Naive thymus-derived CD4-positive, alpha-beta T cell (primary cell): ENCODE measurements around the gene TMA7. TPM values are rescaled to one million over a fixed set of nuclear protein-coding genes. Genes with fewer than 3 reads are reported as not detected.

ENCODE experiments used
- ATAC-seq: fragments of 150-1000 bp; cut with Tn5 transposase; 2 replicates; pipeline ENCODE4 v1.10.0; 2021; ENCODE audit warnings: mild to moderate bottlenecking, moderate library complexity
- CTCF ChIA-PET: fragments of 350-600 bp; sonication (Branson Sonifier 250); formaldehyde crosslinking; loops from one replicate; lab custom pipeline; 2021; ENCODE audit warnings: antibody characterized with exemption; lab: Charles Lee
- POLR2A ChIA-PET: fragments of 350-600 bp; sonication (Branson Sonifier 250); formaldehyde crosslinking; loops from one replicate; lab custom pipeline; 2021; ENCODE audit warnings: antibody characterized with exemption, inconsistent platforms; lab: Charles Lee
- DNase-seq, 9 donors: peaks; one replicate each; pipeline versions ENCODE4 v3.0.0 to v3.0.0-alpha.2; 2020 to 2022; ENCODE audit warnings: mixed read lengths in 1 of 9
- H3K27ac ChIP-seq: one replicate; pipeline ENCODE4 v1.7.0; 2013; ENCODE audit warnings: mild to moderate bottlenecking, low read depth, low read length, moderate library complexity
- H3K27me3 ChIP-seq, 2 donors: one replicate each; pipeline ENCODE4 v1.7.0; 2013; ENCODE audit warnings: low read length in 2 of 2, mild to moderate bottlenecking in 2 of 2, moderate library complexity in 2 of 2; ENCODE audit not compliant: control insufficient read depth in 2 of 2, insufficient read depth in 2 of 2
- H3K36me3 ChIP-seq, 3 experiments: 1 replicate in 2 of 3; 2 replicates in 1 of 3; pipeline ENCODE4 v1.7.0; 2013; ENCODE audit warnings: low read length in 3 of 3, mild to moderate bottlenecking in 3 of 3, moderate library complexity in 1 of 3; ENCODE audit not compliant: insufficient read depth in 3 of 3, control insufficient read depth in 2 of 3
- H3K4me1 ChIP-seq, 2 donors: one replicate each; pipeline ENCODE4 v1.7.0; 2013; ENCODE audit warnings: low read length in 2 of 2, mild to moderate bottlenecking in 2 of 2, moderate library complexity in 1 of 2; ENCODE audit not compliant: control insufficient read depth in 2 of 2, insufficient read depth in 2 of 2
- H3K4me3 ChIP-seq: 2 replicates; pipeline ENCODE4 v1.7.0; 2013; ENCODE audit warnings: mild to moderate bottlenecking, low read length
- H3K9me3 ChIP-seq, 3 experiments: 1 replicate in 2 of 3; 2 replicates in 1 of 3; pipeline ENCODE4 v1.7.0; 2013; ENCODE audit warnings: low read length in 3 of 3; ENCODE audit not compliant: control insufficient read depth in 2 of 3
- H3K27ac Mint-ChIP-seq, 9 donors: one replicate each; pipeline ENCODE4 v1.8.0; 2020 to 2022; ENCODE audit warnings: mixed read lengths in 9 of 9, mild to moderate bottlenecking in 8 of 9, moderate library complexity in 5 of 9, inconsistent platforms in 2 of 9
- H3K27me3 Mint-ChIP-seq, 5 donors: one replicate each; pipeline ENCODE4 v1.8.0; 2021 to 2022; ENCODE audit warnings: mixed read lengths in 5 of 5, mild to moderate bottlenecking in 1 of 5
- H3K36me3 Mint-ChIP-seq, 5 donors: one replicate each; pipeline ENCODE4 v1.8.0; 2020 to 2022; ENCODE audit warnings: mixed read lengths in 5 of 5, mild to moderate bottlenecking in 3 of 5, inconsistent platforms in 1 of 5
- H3K4me1 Mint-ChIP-seq, 7 donors: one replicate each; pipeline ENCODE4 v1.8.0; 2020 to 2022; ENCODE audit warnings: mixed read lengths in 7 of 7, mild to moderate bottlenecking in 3 of 7, inconsistent platforms in 1 of 7
- H3K4me3 Mint-ChIP-seq, 10 donors: one replicate each; pipeline ENCODE4 v1.8.0; 2020 to 2022; ENCODE audit warnings: mild to moderate bottlenecking in 10 of 10, mixed read lengths in 10 of 10, moderate library complexity in 6 of 10, inconsistent platforms in 2 of 10
- H3K9me3 Mint-ChIP-seq, 11 donors: one replicate each; pipeline ENCODE4 v1.8.0; 2020 to 2022; ENCODE audit warnings: mixed read lengths in 11 of 11, mild to moderate bottlenecking in 4 of 11, inconsistent platforms in 1 of 11, moderate library complexity in 1 of 11
- intact Hi-C, 2 donors: fragments of 100-400 bp; cut with micrococcal nuclease; formaldehyde crosslinking; loops; one replicate each; pipeline ENCODE4 v1.15.1; 2023
- polyA plus RNA-seq, 2 donors: library from polyadenylated mRNA; unstranded; fragments of 300-500 nt; fragmentation: Illumina TruSeq; gene quantifications; one replicate each; pipeline ENCODE4 v1.2.3, GENCODE V29; 2021
- total RNA-seq, 6 experiments: library from RNA in 5 of 6; stranded (reverse) in 5 of 6; gene quantifications; 1 replicate in 5 of 6; 2 replicates in 1 of 6; pipeline ENCODE4 v1.2.3 and lab custom pipeline; 2021 to 2026

The TMA7 gene
- total and polyA plus RNA-seq, 7 experiments from 2014 or later: 193 to 752 (median 269) TPM

DNA sequence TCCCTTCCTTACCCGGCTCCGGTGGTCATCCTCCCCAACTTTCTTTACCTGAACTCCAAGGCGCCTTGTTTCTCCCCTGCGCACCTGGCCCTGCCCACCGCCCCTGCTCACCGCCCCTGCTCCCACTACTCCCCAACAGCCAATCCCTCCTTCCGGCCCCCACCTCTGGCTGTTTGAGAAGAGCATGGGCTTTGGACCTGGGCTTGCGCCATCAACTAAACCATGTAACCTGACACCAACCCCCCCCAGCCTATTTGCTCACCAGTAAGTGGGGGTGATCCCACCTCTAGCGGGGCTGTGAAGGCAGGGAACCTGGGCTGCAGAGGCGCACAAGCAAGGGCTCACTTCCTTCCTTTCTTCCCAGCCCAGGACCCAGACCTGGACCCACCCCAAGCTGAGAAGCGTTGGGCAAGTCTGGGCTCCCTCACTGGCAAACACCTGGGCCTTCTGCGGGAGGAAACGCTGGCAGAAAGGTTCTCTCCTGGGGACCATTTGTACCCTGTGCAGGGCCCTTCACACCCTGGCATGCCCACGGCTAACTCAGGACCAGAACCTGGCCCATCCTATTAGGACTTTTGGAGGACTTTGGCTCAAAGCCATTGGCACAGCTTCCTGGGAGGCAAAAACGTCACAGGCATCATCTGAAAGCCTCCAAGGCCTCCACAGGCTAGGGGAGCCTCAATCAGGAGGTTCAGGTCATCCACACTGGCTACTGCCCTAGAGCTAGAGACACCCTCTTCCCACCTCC, 9.9 kb upstream of the TMA7 start, which contains the start of gene PLXNB1:
Gene PLXNB1 (minus strand): TSS at position 127 of the 748 bp plus-strand sequence. CDS start 5,475 bp downstream, outside the sequence.
- H3K9me3 ChIP-seq: no peaks in the 10 kb centered on the region
- POLR2A ChIA-PET: interaction anchor here (0.6 to 1.7 kb wide), 4 partner anchors 9 to 305 kb away, joined by 3 to 4 read pairs (median 4); partner anchors contain the start of genes ATRIP and ZNF589
- H3K36me3 ChIP-seq: peaks cover 0 to 34% (median 3%) of the 10 kb centered on the region in 3 experiments
- peak in 3 of 9 donors; percentile 19 to 29 (median 25) for DNase-seq
- H3K36me3 Mint-ChIP-seq: peaks cover 0 to 12% (median 0%) of the 10 kb centered on the region in 5 donors
- peak; percentile 14 for ATAC-seq
- peak within 1 kb of the TSS in 7 of 9 donors; percentile 28 to 71 (median 55) for H3K27ac Mint-ChIP-seq
- peak within 1 kb of the TSS; percentile 67 to 90 (median 80) for H3K4me3 Mint-ChIP-seq
- intact Hi-C loops: no loop called here
- peaks cover 0 to 30% (median 0%) of the 10 kb centered on the region in 5 donors for H3K27me3 Mint-ChIP-seq
- peak within 1 kb of the TSS; percentile 51 for H3K4me3 ChIP-seq
- H3K9me3 Mint-ChIP-seq: peaks cover 0 to 2% (median 0%) of the 10 kb centered on the region in 11 donors
- H3K4me1 ChIP-seq: peaks cover 8 to 16% of the 10 kb centered on the region in 2 donors
- H3K27me3 ChIP-seq: no peaks in the 10 kb centered on the region
- CTCF ChIA-PET: interaction anchor here (0.7 to 7.8 kb wide), 2 partner anchors 30 to 156 kb away, joined by 3 to 115 read pairs; no protein-coding TSS in a partner anchor
- H3K4me1 Mint-ChIP-seq: peaks cover 0 to 23% (median 5%) of the 10 kb centered on the region in 7 donors
- H3K27ac ChIP-seq: peak within 1 kb of the TSS; percentile 41

DNA sequence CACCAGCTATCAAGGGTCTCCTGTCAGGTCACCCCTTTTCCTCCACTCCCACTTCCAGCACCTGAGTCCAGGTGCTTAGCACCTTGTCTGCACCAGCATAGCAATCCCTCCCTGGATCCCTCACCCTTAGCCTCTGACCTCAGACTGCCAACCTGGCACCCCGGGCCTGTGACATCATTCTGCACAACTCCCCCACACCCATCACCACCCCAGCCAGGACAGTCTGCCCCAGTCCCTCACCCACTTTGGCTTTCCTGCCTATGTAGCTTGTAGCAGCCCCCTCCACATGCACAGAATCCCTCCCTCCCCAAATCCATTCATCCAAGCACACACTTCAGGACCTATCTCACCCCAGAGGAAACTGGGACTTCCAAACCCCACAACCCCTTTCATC, 9.4 kb upstream of the TMA7 start:
- Mint-ChIP-seq H3K27me3 (peaks cover 0 to 30% (median 0%) of the 10 kb centered on the region in 5 donors), H3K4me1 (peaks cover 0 to 23% (median 5%) of the 10 kb centered on the region in 7 donors), H3K4me3 (peak overlapping the region; percentile 56 to 90 (median 80)), H3K9me3 (peaks cover 0 to 2% (median 0%) of the 10 kb centered on the region in 11 donors), H3K27ac (peak overlapping the region in 4 of 9 donors; percentile 11 to 65 (median 40)), H3K36me3 (peaks cover 0 to 12% (median 0%) of the 10 kb centered on the region in 5 donors)
- ChIA-PET POLR2A (interaction anchor here (0.7 to 1.7 kb wide), 4 partner anchors 8 to 190 kb away, joined by 3 to 4 read pairs (median 4); partner anchors contain the start of genes ATRIP and ZNF589), CTCF (interaction anchor here (0.7 to 7.8 kb wide), 2 partner anchors 30 to 157 kb away, joined by 3 to 115 read pairs; no protein-coding TSS in a partner anchor)
- ATAC-seq (no peak), DNase-seq (no peak)
- Histone ChIP-seq H3K4me3 (no peak overlapping the region), H3K27me3 (no peaks in the 10 kb centered on the region), H3K9me3 (no peaks in the 10 kb centered on the region), H3K4me1 (peaks cover 8 to 16% of the 10 kb centered on the region in 2 donors), H3K27ac (no peak overlapping the region), H3K36me3 (peaks cover 0 to 34% (median 3%) of the 10 kb centered on the region in 3 experiments)
- intact Hi-C loops: no loop called here

DNA sequence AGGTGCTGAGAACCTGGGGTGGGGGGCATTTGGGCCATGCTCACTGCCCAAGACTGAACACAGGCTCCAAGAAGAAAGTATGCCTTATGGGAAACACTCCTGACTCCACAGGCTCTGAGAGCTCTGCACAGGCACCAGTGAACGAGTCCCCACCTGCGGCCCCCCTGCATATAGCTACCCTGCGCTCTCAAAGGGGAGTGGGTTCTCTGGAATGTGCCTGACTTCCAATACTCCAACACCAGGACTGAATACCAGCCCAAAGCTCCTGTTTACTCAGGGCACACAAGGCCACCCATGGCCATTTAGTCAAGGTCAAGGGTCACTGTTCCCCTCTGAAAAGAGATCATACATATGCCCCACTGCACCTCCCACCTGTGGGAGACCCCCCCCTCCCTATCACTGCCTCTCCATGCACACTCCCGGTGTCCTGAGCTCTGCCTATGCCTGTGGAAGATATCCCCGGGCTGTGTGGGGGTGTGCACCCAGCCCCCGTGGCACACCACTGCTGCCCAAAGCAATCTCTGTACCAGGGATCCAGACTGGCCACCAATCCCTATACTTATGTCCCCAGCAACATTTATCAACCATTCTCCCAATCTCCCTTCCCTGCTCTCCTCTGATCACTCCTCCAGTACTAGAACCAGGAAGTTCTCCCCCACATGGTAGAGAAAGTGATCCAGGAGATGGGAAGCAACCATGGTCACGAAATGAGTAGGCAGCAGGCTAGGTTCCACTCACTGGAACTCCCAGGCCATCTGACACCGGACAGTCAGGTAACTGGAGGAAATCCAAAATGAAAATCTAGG, 8.6 kb upstream of the TMA7 start:
- Mint-ChIP-seq H3K36me3 (peaks cover 0 to 12% (median 0%) of the 10 kb centered on the region in 5 donors), H3K9me3 (peaks cover 0 to 2% (median 0%) of the 10 kb centered on the region in 11 donors), H3K27ac (peak overlapping the region in 1 of 9 donors; percentile 60), H3K4me3 (peak overlapping the region in 9 of 10 donors; percentile 39 to 90 (median 81)), H3K27me3 (peaks cover 0 to 30% (median 0%) of the 10 kb centered on the region in 5 donors), H3K4me1 (peaks cover 0 to 23% (median 5%) of the 10 kb centered on the region in 7 donors)
- POLR2A ChIA-PET: interaction anchor here (1.0 kb wide), 1 partner anchor 49 kb away, joined by 3 read pairs; no protein-coding TSS in a partner anchor
- no peak for DNase-seq
- no peak for ATAC-seq
- no peak overlapping the region for H3K27ac ChIP-seq
- H3K9me3 ChIP-seq: no peaks in the 10 kb centered on the region
- no peak overlapping the region for H3K4me3 ChIP-seq
- H3K36me3 ChIP-seq: peaks cover 0 to 34% (median 3%) of the 10 kb centered on the region in 3 experiments
- CTCF ChIA-PET: interaction anchor here (0.9 to 7.8 kb wide), 2 partner anchors 15 to 31 kb away, joined by 3 to 115 read pairs; partner anchors contain the start of gene ATRIP
- peaks cover 8 to 21% of the 10 kb centered on the region in 2 donors for H3K4me1 ChIP-seq
- H3K27me3 ChIP-seq: no peaks in the 10 kb centered on the region
- intact Hi-C loops: loop anchor here in 1 of 2 donors (1.0 kb wide), 1 partner anchor 30 kb away; no protein-coding TSS in a partner anchor

DNA sequence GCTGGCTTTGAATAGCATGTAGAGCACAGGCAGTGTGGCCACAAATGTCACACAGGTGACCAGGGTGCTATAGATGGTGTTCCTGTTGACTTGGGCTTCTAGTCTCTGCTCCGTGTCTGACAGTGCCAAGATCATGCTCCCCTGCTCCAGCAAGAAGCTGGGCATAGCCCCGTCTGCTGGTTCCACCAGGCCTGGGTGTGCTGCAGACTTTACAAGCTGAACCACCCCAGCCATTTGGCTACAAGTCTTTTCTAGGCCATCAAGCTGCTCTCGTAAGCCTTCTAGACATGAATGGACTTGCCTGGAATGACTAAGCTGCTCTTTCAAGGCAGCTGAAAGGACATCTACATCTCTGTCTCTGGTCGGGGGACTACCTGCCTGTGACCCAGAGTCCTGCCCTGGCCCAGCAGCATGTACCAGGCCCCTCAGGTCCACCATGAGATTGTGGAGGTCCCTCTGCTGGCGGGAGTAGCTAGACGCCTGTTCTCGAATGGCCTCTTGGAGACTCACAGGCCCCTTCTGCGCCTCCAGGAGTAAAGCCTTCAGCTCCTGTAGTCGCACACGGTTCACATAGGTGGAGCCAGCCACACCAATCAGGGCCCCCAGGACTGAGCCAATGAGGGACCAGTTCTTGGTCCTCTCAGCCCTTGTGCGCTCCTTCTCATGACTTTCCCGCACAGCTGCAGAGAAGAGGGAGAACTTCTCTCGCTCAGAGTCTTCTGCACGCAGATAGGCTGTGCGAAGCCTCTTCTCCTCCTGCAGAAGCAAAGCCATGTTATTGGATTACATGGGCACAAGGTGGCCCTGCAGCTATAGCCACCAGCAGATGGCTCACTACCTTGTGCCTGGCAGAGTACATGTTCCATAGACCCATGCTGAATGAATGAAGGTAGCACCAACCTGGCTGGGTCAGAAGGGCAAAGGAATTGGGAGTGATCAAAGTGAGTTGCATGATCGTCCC, 7.4 kb upstream of the TMA7 start:
- H3K4me3 Mint-ChIP-seq: no peak overlapping the region
- Histone ChIP-seq H3K36me3 (peaks cover 0 to 34% (median 3%) of the 10 kb centered on the region in 3 experiments), H3K9me3 (no peaks in the 10 kb centered on the region), H3K27ac (no peak overlapping the region), H3K4me3 (no peak overlapping the region), H3K4me1 (peaks cover 8 to 21% of the 10 kb centered on the region in 2 donors), H3K27me3 (no peaks in the 10 kb centered on the region)
- H3K27me3 Mint-ChIP-seq: peaks cover 0 to 21% (median 0%) of the 10 kb centered on the region in 5 donors
- peaks cover 0 to 2% (median 0%) of the 10 kb centered on the region in 11 donors for H3K9me3 Mint-ChIP-seq
- intact Hi-C loops: loop anchor here in 1 of 2 donors (1.0 kb wide), 1 partner anchor 31 kb away; no protein-coding TSS in a partner anchor
- DNase-seq (no peak), ATAC-seq (no peak)
- ChIA-PET POLR2A (interaction anchor here (0.6 to 1.9 kb wide), 3 partner anchors 26 to 113 kb away, joined by 3 to 5 read pairs (median 3); no protein-coding TSS in a partner anchor), CTCF (interaction anchor here (0.7 to 7.8 kb wide), 6 partner anchors 14 to 161 kb away, joined by 3 to 115 read pairs (median 6); partner anchors contain the start of gene ATRIP)
- H3K4me1 Mint-ChIP-seq: peaks cover 2 to 25% (median 5%) of the 10 kb centered on the region in 7 donors
- H3K36me3 Mint-ChIP-seq: peaks cover 0 to 12% (median 0%) of the 10 kb centered on the region in 5 donors
- H3K27ac Mint-ChIP-seq: peak overlapping the region in 1 of 9 donors; percentile 25

DNA sequence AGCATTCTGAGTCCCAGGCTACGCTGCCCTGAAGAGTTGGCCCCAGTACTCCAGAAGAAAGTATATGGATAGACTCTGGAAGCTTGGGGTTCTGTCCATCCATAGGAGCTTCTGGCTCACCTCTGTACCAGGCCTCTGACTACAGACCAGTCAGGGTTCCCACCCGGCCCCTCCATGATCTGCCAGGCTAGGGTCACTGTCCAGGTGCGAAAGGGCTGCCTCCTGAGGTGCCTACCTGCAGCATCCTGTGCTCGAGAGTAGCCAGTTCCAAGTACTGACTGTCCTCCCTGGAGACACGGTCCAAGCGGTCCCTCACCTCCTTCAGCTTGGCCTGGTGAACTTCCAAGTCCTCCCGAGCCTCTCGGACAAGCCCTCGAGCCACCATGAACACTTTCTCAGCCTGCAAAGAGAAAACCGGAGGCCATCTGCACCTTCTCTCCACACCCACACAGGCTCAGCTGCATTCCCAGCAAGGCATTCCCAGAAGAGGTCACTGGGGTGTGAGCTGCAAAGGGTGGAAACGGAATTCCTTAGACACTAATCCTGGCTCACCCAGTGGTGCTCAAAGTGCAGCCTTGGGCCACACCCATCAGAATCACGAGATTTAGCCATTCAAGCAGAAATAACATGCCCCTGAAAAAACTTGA, 6.5 kb upstream of the TMA7 start:
- CTCF ChIA-PET: interaction anchor here (0.7 to 7.8 kb wide), 9 partner anchors 13 to 166 kb away, joined by 3 to 115 read pairs (median 8); partner anchors contain the start of gene ATRIP
- H3K4me3 Mint-ChIP-seq: no peak overlapping the region
- peaks cover 0 to 34% (median 3%) of the 10 kb centered on the region in 3 experiments for H3K36me3 ChIP-seq

More for the DNA sequence above, 6.5 kb upstream of the TMA7 start:
- POLR2A ChIA-PET: interaction anchor here (0.6 to 3.3 kb wide), 5 partner anchors 27 to 906 kb away, joined by 3 to 14 read pairs (median 4); no protein-coding TSS in a partner anchor
- intact Hi-C loops: no loop called here
- DNase-seq: no peak
- Histone ChIP-seq H3K4me1 (peaks cover 8 to 21% of the 10 kb centered on the region in 2 donors), H3K27me3 (no peaks in the 10 kb centered on the region), H3K4me3 (no peak overlapping the region), H3K9me3 (no peaks in the 10 kb centered on the region), H3K27ac (no peak overlapping the region)
- Mint-ChIP-seq H3K27ac (no peak overlapping the region), H3K9me3 (peaks cover 0 to 2% (median 0%) of the 10 kb centered on the region in 11 donors), H3K36me3 (peaks cover 0 to 12% (median 0%) of the 10 kb centered on the region in 5 donors), H3K4me1 (peaks cover 5 to 33% (median 9%) of the 10 kb centered on the region in 7 donors), H3K27me3 (peaks cover 0 to 12% (median 0%) of the 10 kb centered on the region in 5 donors)
- no peak for ATAC-seq
